ENCODE results near the gene TMEM59L. TPM values are rescaled to one million over a fixed set of nuclear protein-coding genes. Genes with fewer than 3 reads are reported as not detected.

Gene TMEM59L
- total and polyA plus RNA-seq, 4 donors, result 0.08 to 0.15 (median 0.08) TPM; not detected in 1

DNA sequence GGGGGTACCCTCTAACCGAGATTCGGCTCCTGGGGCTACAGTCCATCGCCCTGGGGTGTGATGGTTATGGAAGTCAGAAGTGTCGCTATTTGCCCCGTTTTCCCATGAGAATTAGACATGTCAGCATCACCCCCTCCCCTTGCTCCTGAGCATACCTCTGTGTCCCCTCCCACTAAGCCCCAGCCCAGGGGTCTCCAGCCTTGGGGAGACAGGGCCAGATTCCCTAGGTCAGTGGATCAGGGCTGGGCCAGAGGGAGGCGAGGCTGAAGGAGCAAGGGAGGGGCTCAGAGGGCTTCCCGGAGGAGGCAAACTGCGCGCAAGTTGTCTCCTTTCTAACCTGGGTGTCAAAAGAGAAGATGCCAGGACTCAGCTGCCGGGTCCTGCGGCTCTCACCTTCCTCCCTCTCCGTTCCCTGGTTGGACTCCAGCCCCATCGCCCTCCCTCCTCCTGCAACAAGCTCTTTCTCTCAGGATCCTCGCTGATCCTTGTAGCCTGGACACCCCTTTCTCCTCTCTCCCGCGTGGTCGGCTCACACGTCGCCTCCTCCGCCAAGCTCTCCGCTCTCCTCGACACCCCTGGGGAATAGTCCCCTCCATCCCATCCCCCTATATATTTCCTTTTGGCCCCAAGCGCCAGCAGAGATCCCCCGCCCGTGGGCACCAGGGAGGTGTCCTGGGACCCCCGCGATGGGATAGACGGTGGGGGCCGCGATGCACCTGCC lies 459 bp upstream of the TMEM59L start:
- H3K36me3 ChIP-seq (ENCODE audit: control insufficient read depth in 4 of 4, insufficient read depth in 3 of 4, low read depth in 1 of 4, low read length in 3 of 4), result no peaks in the 10 kb centered on the region
- peak overlapping the region in 1 of 3 donors; percentile 38 for H3K4me3 ChIP-seq (ENCODE audit: low read depth in 1 of 3, low read length in 3 of 3)
- H3K27ac ChIP-seq (ENCODE audit: low read depth in 1 of 2, low read length in 2 of 2), result no peak overlapping the region
- no peak for TF ChIP-seq YY1 (IDR thresholded peaks at IDR 0.05)
- TF ChIP-seq HNF4A (conservative IDR thresholded peaks at IDR 0.05), result no peak
- no peak for TF ChIP-seq FOXA2 (IDR thresholded peaks at IDR 0.05)
- no peak for TF ChIP-seq SP1 (IDR thresholded peaks at IDR 0.05)
- TF ChIP-seq, protein P1, sequence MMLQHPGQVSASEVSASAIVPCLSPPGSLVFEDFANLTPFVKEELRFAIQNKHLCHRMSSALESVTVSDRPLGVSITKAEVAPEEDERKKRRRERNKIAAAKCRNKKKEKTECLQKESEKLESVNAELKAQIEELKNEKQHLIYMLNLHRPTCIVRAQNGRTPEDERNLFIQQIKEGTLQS (IDR thresholded peaks at IDR 0.05), result no peak
- TF ChIP-seq RXRA (IDR thresholded peaks at IDR 0.05), result no peak
- TF ChIP-seq NR2F2 (IDR thresholded peaks at IDR 0.05), result no peak
- TF ChIP-seq TAF1 (conservative IDR thresholded peaks at IDR 0.05), result no peak
- TF ChIP-seq MAX (IDR thresholded peaks at IDR 0.05), result no peak
- no peak for TF ChIP-seq EGR1 (IDR thresholded peaks at IDR 0.05; ENCODE audit: low read depth in 2 of 2)
- TF ChIP-seq REST (IDR thresholded peaks at IDR 0.05), result no peak
- TF ChIP-seq ZBTB33 (IDR thresholded peaks at IDR 0.05), result no peak
- no peak overlapping the region for H3K9ac ChIP-seq (ENCODE audit: low read depth in 1 of 2, low read length in 2 of 2)
- peaks cover 0 to 18% (median 14%) of the 10 kb centered on the region in 4 donors for H3K27me3 ChIP-seq (ENCODE audit: control insufficient read depth in 4 of 4, insufficient read depth in 4 of 4, low read length in 3 of 4)
- H3K4me1 ChIP-seq (ENCODE audit: control insufficient read depth in 4 of 4, insufficient read depth in 4 of 4, low read length in 3 of 4), result peaks cover 0 to 18% (median 6%) of the 10 kb centered on the region in 4 donors
- no peaks in the 10 kb centered on the region for H3K9me3 ChIP-seq (ENCODE audit: control insufficient read depth in 4 of 4, low read length in 3 of 4)
- DNase-seq (ENCODE audit: low spot score), result no peak
- WGBS, result 2% methylated on average over 30 of the region's 30 CpGs

DNA sequence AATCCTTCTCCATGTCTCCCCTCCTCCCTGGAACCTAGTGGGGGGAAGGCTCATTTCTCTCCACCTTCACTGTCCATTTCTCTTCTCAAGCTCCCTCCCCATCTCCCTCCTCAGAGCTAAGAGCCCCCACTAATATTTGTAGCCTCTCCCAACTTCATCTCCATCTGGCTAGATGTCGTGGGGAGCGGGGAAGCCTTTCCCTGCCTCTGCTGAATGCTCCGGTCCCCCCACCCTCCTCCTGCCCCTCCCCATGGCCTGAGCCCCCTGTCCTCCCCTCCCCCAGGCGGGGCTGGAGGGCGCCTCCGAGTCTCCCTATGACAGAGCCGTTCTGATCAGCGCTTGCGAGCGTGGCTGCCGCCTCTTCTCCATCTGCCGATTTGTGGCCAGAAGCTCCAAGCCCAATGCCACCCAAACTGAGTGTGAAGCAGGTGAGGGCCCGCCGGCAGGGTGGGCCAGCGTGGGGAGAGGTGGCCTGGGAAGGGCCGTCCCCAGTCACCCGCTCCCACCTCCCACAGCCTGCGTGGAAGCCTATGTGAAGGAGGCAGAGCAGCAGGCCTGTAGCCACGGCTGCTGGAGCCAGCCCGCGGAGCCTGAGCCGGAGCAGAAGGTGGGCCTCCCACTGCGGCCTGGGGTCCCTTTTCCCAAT lies 1.0 kb downstream of the TMEM59L start:
- Histone ChIP-seq H3K4me3 (ENCODE audit: low read depth in 1 of 3, low read length in 3 of 3) (no peak overlapping the region), H3K36me3 (ENCODE audit: control insufficient read depth in 4 of 4, insufficient read depth in 3 of 4, low read depth in 1 of 4, low read length in 3 of 4) (no peaks in the 10 kb centered on the region), H3K27ac (ENCODE audit: low read depth in 1 of 2, low read length in 2 of 2) (no peak overlapping the region), H3K4me1 (ENCODE audit: control insufficient read depth in 4 of 4, insufficient read depth in 4 of 4, low read length in 3 of 4) (peaks cover 0 to 14% (median 6%) of the 10 kb centered on the region in 4 donors), H3K9ac (ENCODE audit: low read depth in 1 of 2, low read length in 2 of 2) (no peak overlapping the region), H3K9me3 (ENCODE audit: control insufficient read depth in 4 of 4, low read length in 3 of 4) (no peaks in the 10 kb centered on the region), H3K27me3 (ENCODE audit: control insufficient read depth in 4 of 4, insufficient read depth in 4 of 4, low read length in 3 of 4) (peaks cover 0 to 19% (median 10%) of the 10 kb centered on the region in 4 donors)
- no peak for DNase-seq (ENCODE audit: low spot score)
- 26% methylated on average over 23 of the region's 23 CpGs for WGBS
- TF ChIP-seq JUND (IDR thresholded peaks at IDR 0.05) (no peak), EGR1 (IDR thresholded peaks at IDR 0.05; ENCODE audit: low read depth in 2 of 2) (no peak), NR2F2 (IDR thresholded peaks at IDR 0.05) (no peak), FOXA1 (IDR thresholded peaks at IDR 0.05) (no peak), SP1 (IDR thresholded peaks at IDR 0.05) (no peak), FOXA2 (IDR thresholded peaks at IDR 0.05) (no peak)
